Heart right ventricle (tissue), 16 donors: ENCODE measurements around the gene PCP4L1. TPM values are rescaled to one million over a fixed set of nuclear protein-coding genes. Genes with fewer than 3 reads are reported as not detected.
"Not testable (repeated sequence)": the region's sequence is repeated elsewhere in the genome, so short reads cannot be mapped to it uniquely, and the experiment has no call there.

Experiments used
- ATAC-seq, 8 donors: fragments of 200-7000 bp; cut with Tn5 transposase; one replicate each; pipeline ENCODE4 v1.9.1; 2020; ENCODE audit warnings: mild to moderate bottlenecking in 8 of 8, moderate library complexity in 8 of 8, moderate number of reproducible peaks in 1 of 8
- DNase-seq, 2 donors: peaks; one replicate each; pipeline ENCODE4 v3.0.0-alpha.2; 2020
- H3K27ac ChIP-seq, 10 donors: fragments of 200-600 bp; sonication (generic) in 2 of 10; one replicate each; pipeline versions ENCODE4 v1.5.0 to v1.8.0; 2020 to 2022; ENCODE audit warnings: mild to moderate bottlenecking in 3 of 10
- H3K27me3 ChIP-seq, 7 donors: fragments of 200-600 bp; one replicate each; pipeline ENCODE4 v1.8.0; 2021 to 2022; ENCODE audit warnings: mild to moderate bottlenecking in 2 of 7
- H3K36me3 ChIP-seq, 9 donors: fragments of 200-600 bp; sonication (generic) in 1 of 9; one replicate each; pipeline versions ENCODE4 v1.5.0 to v1.8.0; 2020 to 2022; ENCODE audit warnings: mild to moderate bottlenecking in 2 of 9
- H3K4me1 ChIP-seq, 9 donors: fragments of 200-600 bp; sonication (generic) in 1 of 9; one replicate each; pipeline versions ENCODE4 v1.5.0 to v1.8.0; 2020 to 2022; ENCODE audit warnings: mild to moderate bottlenecking in 4 of 9
- H3K4me3 ChIP-seq, 10 donors: fragments of 200-600 bp; sonication (generic) in 2 of 10; one replicate each; pipeline versions ENCODE4 v1.5.0 to v1.8.0; 2020 to 2022; ENCODE audit warnings: mild to moderate bottlenecking in 7 of 10, moderate library complexity in 2 of 10
- H3K9me3 ChIP-seq, 11 donors: fragments of 200-600 bp in 10 of 11; sonication (generic) in 2 of 11; one replicate each; pipeline versions ENCODE4 v1.5.0 to v1.8.0; 2013 to 2022; ENCODE audit warnings: mild to moderate bottlenecking in 2 of 11, control low read depth in 1 of 11, moderate library complexity in 1 of 11
- WGBS, 2 donors: extraction: QIAGEN DNeasy Blood & Tissue Kit; methylation state at CpG; one replicate each; pipeline ENCODE4 v1.1.7; 2013; ENCODE audit warnings: inconsistent platforms in 1 of 2; 5-methylcytosine and 5-hydroxymethylcytosine counted together
- intact Hi-C, 10 donors: fragments of 100-400 bp; cut with DNase I; formaldehyde crosslinking; loops; one replicate each; pipeline versions ENCODE4 v1.11.1 to v1.14.2; 2022
- polyA plus RNA-seq, 2 donors: library from polyadenylated mRNA; stranded (reverse); fragments of 200-250 nt; gene quantifications; one replicate each; pipeline ENCODE4 v1.2.3, GENCODE V29; 2013
- total RNA-seq, 10 donors: library from RNA; stranded (reverse); fragmentation: NEBNext Ultra II Directional in 3 of 10; extraction: Animal tissue kit (Norgen Biotek cat#: 25700) in 3 of 10; gene quantifications; one replicate each; pipeline versions ENCODE4 v1.2.1 to v1.2.4, GENCODE V29; 2021 to 2023
- TF ChIP-seq, protein P1 (sequence below), 9 donors: fragments of 200-600 bp; sonication (generic) in 2 of 9; IDR thresholded peaks; one replicate each; pipeline versions ENCODE4 v1.5.0 to v1.8.0; 2021 to 2022; ENCODE audit warnings: antibody characterized with exemption in 9 of 9, mild to moderate bottlenecking in 5 of 9, moderate library complexity in 1 of 9
- donor health status: Arrhythmogenic right ventricular cardiomyopathy.
- donor health status: ischemic (EF 13 %, LVEDD 7.1; RV severe dilation, severe dysfunction).
- donor health status: healthy with polysubstance abuse.
- donor health status: DM: no; HTN: yes; CAD: no.
- donor health status: DM: no; HTN: no; CAD: no.
- donor health status: ischemic (EF 25% LVEDD 6.9; RV normal size, moderate dysfunction).
- donor health status: ischemic (EF 25% LVEDD 5.7; RV mildly dilated, moderate dysfunction).
- donor health status: healthy.
- donor health status: DM: yes; HTN: yes; CAD: no.
- donor health status: Ischemic cardiomyopathy.
- donor health status: ischemic (EF 35%, LVEDD 5.7; RV mildly dilated, moderate dysfunction).
- donor health status: nonischemic (EF 11% LVEDD 7.7; RV severe dilation, severe dysfunction).
- donor health status: DM: yes; HTN: yes; CAD: no.
- donor health status: PGD.
- donor health status: ischemic (EF 29% LVEDD 5.4; RV normal size, mild dysfunction).
- donor health status: nonischemic (EF 23%, LVEDD 6.1; RV moderate dilation, normal function).

PCP4L1 gene
- total and polyA plus RNA-seq, 12 donors: 0.29 to 1.0 (median 0.46) TPM; not detected in 1

DNA sequence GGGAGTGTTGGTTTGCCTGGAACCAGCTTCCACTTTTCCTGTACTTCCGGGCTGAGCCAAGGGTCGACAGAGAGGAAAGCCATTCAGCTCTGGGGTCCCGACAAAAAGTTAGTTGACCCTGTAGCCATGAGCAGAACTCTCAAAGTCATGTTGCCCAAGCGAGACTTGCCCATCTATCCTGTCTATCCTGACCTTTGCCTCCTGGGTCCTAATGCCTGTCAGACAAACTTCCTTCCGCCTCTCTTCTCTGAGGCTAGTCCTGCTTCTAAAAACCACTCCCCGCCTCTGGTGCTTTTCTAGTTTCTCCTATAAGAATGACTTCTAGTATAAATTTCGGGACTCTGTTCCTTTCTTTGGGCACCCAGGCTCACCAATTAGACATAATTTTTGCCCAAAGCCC lies 7.7 kb upstream of the PCP4L1 start:
- intact Hi-C loops: no loop called here
- H3K4me1 ChIP-seq: no peaks in the 10 kb centered on the region
- peaks cover 0 to 16% (median 4%) of the 10 kb centered on the region in 11 donors for H3K9me3 ChIP-seq
- 73 to 87% methylated on average over 7 of the region's 7 CpGs for WGBS, 2 donors
- no peaks in the 10 kb centered on the region for H3K27me3 ChIP-seq
- H3K36me3 ChIP-seq: no peaks in the 10 kb centered on the region
- TF ChIP-seq, protein P1, sequence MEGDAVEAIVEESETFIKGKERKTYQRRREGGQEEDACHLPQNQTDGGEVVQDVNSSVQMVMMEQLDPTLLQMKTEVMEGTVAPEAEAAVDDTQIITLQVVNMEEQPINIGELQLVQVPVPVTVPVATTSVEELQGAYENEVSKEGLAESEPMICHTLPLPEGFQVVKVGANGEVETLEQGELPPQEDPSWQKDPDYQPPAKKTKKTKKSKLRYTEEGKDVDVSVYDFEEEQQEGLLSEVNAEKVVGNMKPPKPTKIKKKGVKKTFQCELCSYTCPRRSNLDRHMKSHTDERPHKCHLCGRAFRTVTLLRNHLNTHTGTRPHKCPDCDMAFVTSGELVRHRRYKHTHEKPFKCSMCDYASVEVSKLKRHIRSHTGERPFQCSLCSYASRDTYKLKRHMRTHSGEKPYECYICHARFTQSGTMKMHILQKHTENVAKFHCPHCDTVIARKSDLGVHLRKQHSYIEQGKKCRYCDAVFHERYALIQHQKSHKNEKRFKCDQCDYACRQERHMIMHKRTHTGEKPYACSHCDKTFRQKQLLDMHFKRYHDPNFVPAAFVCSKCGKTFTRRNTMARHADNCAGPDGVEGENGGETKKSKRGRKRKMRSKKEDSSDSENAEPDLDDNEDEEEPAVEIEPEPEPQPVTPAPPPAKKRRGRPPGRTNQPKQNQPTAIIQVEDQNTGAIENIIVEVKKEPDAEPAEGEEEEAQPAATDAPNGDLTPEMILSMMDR (IDR thresholded peaks at IDR 0.05): no peak
- no peak for ATAC-seq
- no peak overlapping the region for H3K4me3 ChIP-seq
- DNase-seq: no peak
- no peak overlapping the region for H3K27ac ChIP-seq

DNA sequence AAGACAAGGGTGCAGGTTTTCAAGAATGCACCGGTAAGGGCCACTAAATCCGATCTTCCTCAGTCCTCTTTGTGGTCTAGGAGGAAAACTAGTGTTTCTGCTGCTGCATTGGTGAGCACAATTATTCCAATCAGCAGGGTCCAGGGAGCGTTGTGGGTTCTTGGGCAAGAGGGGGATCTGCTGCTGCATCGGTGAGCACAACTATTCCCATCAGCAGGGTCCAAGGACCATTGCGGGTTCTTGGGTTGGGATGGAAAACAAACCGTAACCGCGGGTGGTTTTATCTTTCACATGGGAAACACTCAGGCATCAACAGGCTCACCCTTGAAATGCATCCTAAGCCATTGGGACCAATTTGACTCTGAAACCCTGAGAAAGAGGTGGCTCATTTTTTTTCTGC lies 7.0 kb upstream of the PCP4L1 start:
- Histone ChIP-seq H3K4me3 (no peak overlapping the region), H3K4me1 (no peaks in the 10 kb centered on the region), H3K36me3 (no peaks in the 10 kb centered on the region), H3K9me3 (peaks cover 0 to 22% (median 5%) of the 10 kb centered on the region in 11 donors), H3K27me3 (peaks cover 0 to under 1% (median 0%) of the 10 kb centered on the region in 7 donors), H3K27ac (no peak overlapping the region)
- TF ChIP-seq, protein P1 (IDR thresholded peaks at IDR 0.05): no peak
- DNase-seq: no peak
- ATAC-seq: no peak
- intact Hi-C loops: no loop called here
- WGBS, 2 donors: 95 to 96% methylated on average over 8 of the region's 8 CpGs

DNA sequence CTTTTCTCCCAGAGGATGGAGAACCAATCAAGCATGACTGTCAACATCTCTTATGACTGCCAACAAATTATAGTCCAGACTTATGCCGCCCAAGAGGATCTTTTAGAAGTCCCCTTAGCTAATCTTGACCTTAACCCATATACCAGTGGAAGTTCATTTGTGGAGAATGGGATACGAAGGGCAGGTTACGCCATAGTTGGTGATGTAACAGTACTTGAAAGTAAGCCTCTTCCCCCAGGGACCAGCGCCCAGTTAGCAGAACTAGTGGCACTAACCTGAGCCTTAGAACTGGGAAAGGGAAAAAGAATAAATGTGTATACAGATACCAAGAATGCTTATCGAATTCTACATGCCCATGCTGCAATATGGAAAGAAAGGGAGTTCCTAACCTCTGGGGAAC lies 3.2 kb upstream of the PCP4L1 start:
- H3K4me3 ChIP-seq, ATAC-seq, intact Hi-C loops, H3K36me3 ChIP-seq, H3K27ac ChIP-seq, DNase-seq: not testable (repeated sequence)
- WGBS, 2 donors: 81 to 83% methylated on average over 5 of the region's 5 CpGs
- H3K27me3 ChIP-seq: peaks cover 0 to 38% (median 35%) of the 10 kb centered on the region in 7 donors
- peaks cover 0 to 31% (median 13%) of the 10 kb centered on the region in 11 donors for H3K9me3 ChIP-seq
- H3K4me1 ChIP-seq: peaks cover 0 to 12% (median 8%) of the 10 kb centered on the region in 9 donors

DNA sequence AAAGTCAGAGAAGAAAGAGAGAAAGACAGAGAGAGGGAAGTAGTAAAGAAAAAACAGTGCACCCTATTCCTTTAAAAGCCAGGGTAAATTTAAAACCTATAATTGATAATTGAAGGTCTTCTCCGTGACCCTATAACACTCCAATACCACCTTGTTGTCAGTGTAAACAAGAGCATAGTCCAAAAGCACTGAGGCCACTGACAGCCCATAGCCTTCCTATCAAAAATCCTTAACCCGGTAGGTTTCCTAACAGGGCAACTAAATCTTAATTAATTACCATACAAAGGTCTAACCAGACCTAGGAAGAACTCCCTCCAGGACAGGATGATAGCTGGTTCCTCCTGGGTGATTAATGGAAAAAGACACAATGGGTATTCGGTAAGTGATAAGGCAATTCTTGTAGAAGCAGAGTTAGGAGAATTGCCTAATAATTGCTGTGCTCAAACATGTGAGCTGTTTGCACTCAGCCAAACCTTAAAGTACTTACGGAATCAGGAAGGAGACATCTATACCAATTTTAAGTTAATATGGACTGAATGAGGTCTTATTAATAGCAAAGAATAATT lies 2.5 kb upstream of the PCP4L1 start:
- intact Hi-C loops, DNase-seq, H3K27ac ChIP-seq, H3K4me3 ChIP-seq, ATAC-seq, H3K36me3 ChIP-seq: not testable (repeated sequence)
- peaks cover 0 to 23% (median 12%) of the 10 kb centered on the region in 11 donors for H3K9me3 ChIP-seq
- peaks cover 0 to 45% (median 43%) of the 10 kb centered on the region in 7 donors for H3K27me3 ChIP-seq
- 81 to 83% methylated on average over 4 of the region's 4 CpGs for WGBS, 2 donors
- H3K4me1 ChIP-seq: peaks cover 0 to 12% (median 8%) of the 10 kb centered on the region in 9 donors

DNA sequence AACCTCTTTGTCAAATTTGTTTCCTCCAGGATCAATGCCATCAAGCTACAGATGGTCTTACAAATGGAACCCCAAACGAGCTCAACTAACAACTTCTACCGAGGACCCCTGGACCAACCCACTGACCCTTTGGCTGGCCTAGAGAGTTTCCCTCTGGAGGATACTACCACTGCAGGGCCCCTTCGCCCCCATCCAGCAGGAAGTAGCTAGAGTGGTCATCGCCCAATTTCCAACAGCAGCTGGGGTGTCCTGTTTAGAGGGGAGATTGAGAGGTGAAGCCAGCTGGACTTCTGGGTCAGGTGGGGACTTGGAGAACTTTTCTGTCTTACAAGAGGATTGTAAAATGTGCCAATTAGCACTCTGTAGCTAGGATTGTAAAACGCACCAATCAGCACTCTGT lies 1.4 kb upstream of the PCP4L1 start:
- intact Hi-C loops, H3K4me3 ChIP-seq, ATAC-seq, H3K36me3 ChIP-seq, H3K27ac ChIP-seq, DNase-seq: not testable (repeated sequence)
- Histone ChIP-seq H3K9me3 (peaks cover 0 to 19% (median 12%) of the 10 kb centered on the region in 11 donors), H3K27me3 (peaks cover 0 to 55% (median 47%) of the 10 kb centered on the region in 7 donors), H3K4me1 (peaks cover 0 to 12% (median 8%) of the 10 kb centered on the region in 9 donors)
- WGBS, 2 donors: 94 to 96% methylated on average over 5 of the region's 5 CpGs

DNA sequence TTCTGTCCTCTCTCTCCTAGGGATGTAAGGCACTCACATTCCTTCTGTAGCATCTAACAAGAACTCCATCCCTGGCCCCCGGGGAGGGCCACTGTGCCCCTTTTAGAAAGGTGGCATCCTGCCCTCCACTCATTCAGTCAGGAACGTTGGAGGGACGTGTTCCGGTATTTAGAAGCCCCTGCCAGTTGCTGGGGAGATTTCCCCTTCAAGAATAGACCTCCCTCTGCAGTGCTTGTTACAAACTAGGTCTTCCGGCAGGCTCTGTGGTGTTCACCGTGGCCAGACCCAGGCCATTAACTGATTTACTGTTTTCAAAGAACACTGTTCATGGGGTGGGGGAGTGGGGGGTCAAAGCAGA lies 779 bp downstream of the PCP4L1 start:
- Histone ChIP-seq H3K36me3 (no peaks in the 10 kb centered on the region), H3K27me3 (peaks cover 0 to 57% (median 47%) of the 10 kb centered on the region in 7 donors), H3K4me1 (peaks cover 0 to 12% (median 8%) of the 10 kb centered on the region in 9 donors), H3K27ac (no peak overlapping the region), H3K4me3 (peak overlapping the region in 4 of 10 donors; percentile 23 to 58 (median 48)), H3K9me3 (peaks cover 0 to 19% (median 12%) of the 10 kb centered on the region in 11 donors)
- TF ChIP-seq, protein P1 (IDR thresholded peaks at IDR 0.05): no peak
- intact Hi-C loops: no loop called here
- no peak for ATAC-seq
- 37 to 43% methylated on average over 6 of the region's 6 CpGs for WGBS, 2 donors
- no peak for DNase-seq
